Measurements from ENCODE around the gene LRRC15. TPM values are rescaled to one million over a fixed set of nuclear protein-coding genes. Genes with fewer than 3 reads are reported as not detected.

Gene LRRC15
- total and polyA plus RNA-seq, 2 donors: 0.33 to 0.55 TPM

DNA sequence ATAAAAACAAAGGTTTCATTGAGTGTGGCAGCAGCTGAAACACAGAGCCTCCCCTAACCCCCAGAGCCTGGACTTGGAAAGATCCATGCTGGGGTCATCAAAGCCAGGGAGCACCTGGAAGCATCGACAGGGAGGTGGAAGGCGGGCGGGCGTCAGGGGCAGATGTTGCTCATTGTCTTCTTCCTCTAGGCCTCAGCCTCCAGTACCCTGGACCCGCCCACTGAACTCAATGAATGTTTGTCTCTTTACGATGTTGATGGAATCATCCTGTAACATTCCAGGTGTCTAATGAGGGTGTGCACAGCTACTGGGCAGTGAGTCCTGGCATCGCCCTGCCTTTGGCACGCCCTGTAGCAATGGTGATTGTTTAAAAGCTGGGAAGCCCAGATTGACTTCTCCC lies 19.7 kb upstream of the LRRC15 start:
- Histone ChIP-seq H3K4me1 (ENCODE audit: control insufficient read depth in 2 of 2, insufficient read depth in 2 of 2, low read length in 2 of 2) (no peaks in the 10 kb centered on the region), H3K9me3 (ENCODE audit: control insufficient read depth in 2 of 2, insufficient read depth in 1 of 2, low read length in 1 of 2) (peaks cover 0 to 13% of the 10 kb centered on the region in 2 donors), H3K27me3 (ENCODE audit: control insufficient read depth in 2 of 2, insufficient read depth in 1 of 2, low read length in 1 of 2) (peaks cover 0 to 7% of the 10 kb centered on the region in 2 donors), H3K27ac (ENCODE audit: low read depth in 1 of 2, low read length in 1 of 2) (no peak overlapping the region), H3K36me3 (ENCODE audit: control insufficient read depth in 2 of 2, insufficient read depth in 2 of 2, low read length in 1 of 2) (no peaks in the 10 kb centered on the region), H3K4me3 (ENCODE audit: low read length in 2 of 2) (no peak overlapping the region)
- no peak for DNase-seq (ENCODE audit: low read depth in 6 of 9, low spot score in 9 of 9)
- WGBS: 97% methylated on average over 8 of the region's 8 CpGs

DNA sequence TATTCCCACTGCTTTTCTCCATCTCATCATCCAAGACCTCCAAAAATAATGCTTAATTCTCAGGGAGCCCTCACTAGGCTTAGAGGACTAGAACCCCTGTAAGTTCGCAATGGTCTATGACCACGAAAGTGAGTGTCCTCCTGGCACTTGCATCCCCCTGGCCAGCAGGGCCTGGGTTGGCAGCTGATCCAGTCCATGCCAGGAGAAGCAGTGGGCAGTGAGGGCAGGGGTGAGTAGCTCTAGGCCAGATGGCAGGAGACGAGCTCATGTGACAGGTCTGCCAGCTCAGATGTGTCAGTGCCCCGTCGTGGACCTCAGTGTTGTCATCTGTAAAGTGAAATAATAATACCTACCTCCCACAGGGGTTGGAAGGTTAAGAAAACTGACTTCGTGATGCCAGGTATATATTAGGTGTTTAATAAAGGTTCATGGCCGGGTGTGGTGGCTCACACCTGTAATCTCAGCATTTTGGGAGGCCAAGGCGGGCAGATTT lies 18.4 kb upstream of the LRRC15 start:
- H3K4me1 ChIP-seq (ENCODE audit: control insufficient read depth in 2 of 2, insufficient read depth in 2 of 2, low read length in 2 of 2): no peaks in the 10 kb centered on the region
- no peak overlapping the region for H3K4me3 ChIP-seq (ENCODE audit: low read length in 2 of 2)
- peaks cover 0 to 14% of the 10 kb centered on the region in 2 donors for H3K27me3 ChIP-seq (ENCODE audit: control insufficient read depth in 2 of 2, insufficient read depth in 1 of 2, low read length in 1 of 2)
- DNase-seq (ENCODE audit: low read depth in 6 of 9, low spot score in 9 of 9): no peak
- no peaks in the 10 kb centered on the region for H3K36me3 ChIP-seq (ENCODE audit: control insufficient read depth in 2 of 2, insufficient read depth in 2 of 2, low read length in 1 of 2)
- no peak overlapping the region for H3K27ac ChIP-seq (ENCODE audit: low read depth in 1 of 2, low read length in 1 of 2)
- peaks cover 0 to 13% of the 10 kb centered on the region in 2 donors for H3K9me3 ChIP-seq (ENCODE audit: control insufficient read depth in 2 of 2, insufficient read depth in 1 of 2, low read length in 1 of 2)
- WGBS: 96% methylated on average over 8 of the region's 8 CpGs

DNA sequence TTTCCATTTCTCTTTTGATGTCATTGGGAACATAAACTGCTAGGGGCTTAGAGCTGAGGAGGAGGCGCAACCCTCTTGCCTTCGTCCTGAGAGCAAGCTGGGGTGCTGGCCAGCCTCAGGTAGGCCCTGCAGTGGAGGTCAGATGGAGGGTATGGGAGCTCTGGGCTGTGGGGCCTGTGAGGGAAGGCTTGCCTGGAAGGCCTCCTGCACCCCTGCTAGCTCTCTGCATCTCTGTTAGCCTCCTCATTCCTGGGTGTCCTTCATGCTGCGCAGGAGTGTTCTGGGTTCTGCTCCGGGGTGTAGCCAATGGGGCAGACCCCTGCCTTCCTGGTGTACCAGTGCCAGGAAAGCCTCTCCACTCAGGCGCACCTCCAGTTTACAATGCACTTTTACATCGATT lies 17.7 kb upstream of the LRRC15 start:
- no peaks in the 10 kb centered on the region for H3K36me3 ChIP-seq (ENCODE audit: control insufficient read depth in 2 of 2, insufficient read depth in 2 of 2, low read length in 1 of 2)
- WGBS: 97% methylated on average over 6 of the region's 6 CpGs
- no peak for DNase-seq (ENCODE audit: low read depth in 6 of 9, low spot score in 9 of 9)
- H3K4me3 ChIP-seq (ENCODE audit: low read length in 2 of 2): no peak overlapping the region
- no peaks in the 10 kb centered on the region for H3K4me1 ChIP-seq (ENCODE audit: control insufficient read depth in 2 of 2, insufficient read depth in 2 of 2, low read length in 2 of 2)
- H3K9me3 ChIP-seq (ENCODE audit: control insufficient read depth in 2 of 2, insufficient read depth in 1 of 2, low read length in 1 of 2): peaks cover 0 to 13% of the 10 kb centered on the region in 2 donors
- peaks cover 0 to 17% of the 10 kb centered on the region in 2 donors for H3K27me3 ChIP-seq (ENCODE audit: control insufficient read depth in 2 of 2, insufficient read depth in 1 of 2, low read length in 1 of 2)
- no peak overlapping the region for H3K27ac ChIP-seq (ENCODE audit: low read depth in 1 of 2, low read length in 1 of 2)

DNA sequence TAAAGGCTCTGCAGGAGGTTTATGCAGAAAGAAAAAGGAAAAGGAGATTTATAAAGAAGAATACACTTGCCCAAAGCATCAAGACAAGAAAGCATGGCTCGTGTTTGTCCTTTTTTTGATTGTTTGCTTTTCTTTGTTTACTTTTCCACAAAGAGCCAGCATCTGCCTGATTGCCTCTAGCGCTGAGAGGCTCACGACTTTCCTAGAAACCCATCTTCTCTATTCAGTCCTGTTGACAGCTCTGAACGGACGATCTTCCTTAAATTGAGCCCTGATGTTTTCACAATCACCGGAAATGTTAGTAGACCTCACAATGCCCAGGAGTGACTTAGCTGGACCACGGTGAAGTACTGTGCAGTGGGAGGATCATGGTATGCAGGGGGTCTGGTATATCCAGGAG lies 17.1 kb upstream of the LRRC15 start:
- 78% methylated on average over 7 of the region's 7 CpGs for whole genome bisulfite sequencing

DNA sequence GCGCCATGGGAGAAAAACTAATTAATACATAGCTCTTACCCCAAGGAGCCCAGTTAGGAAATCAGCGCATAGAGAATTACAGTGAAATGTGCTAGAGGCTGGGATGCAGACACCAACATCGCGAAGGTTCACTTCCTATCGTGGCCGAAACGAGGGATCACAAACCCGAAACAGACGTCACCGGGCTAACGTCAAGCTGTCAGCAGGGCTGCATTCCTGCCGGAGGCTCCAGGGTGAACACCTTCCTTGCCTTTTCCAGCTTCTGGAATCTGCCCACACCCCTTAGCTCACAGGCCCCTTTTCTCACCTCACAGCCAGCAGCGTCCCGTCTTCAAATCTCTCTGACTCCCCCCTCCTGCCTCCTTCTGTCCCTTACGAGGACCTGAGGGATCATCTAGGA lies 16.5 kb upstream of the LRRC15 start:
- Histone ChIP-seq H3K9me3 (ENCODE audit: control insufficient read depth in 2 of 2, insufficient read depth in 1 of 2, low read length in 1 of 2) (peaks cover 0 to 10% of the 10 kb centered on the region in 2 donors), H3K27ac (ENCODE audit: low read depth in 1 of 2, low read length in 1 of 2) (no peak overlapping the region), H3K4me1 (ENCODE audit: control insufficient read depth in 2 of 2, insufficient read depth in 2 of 2, low read length in 2 of 2) (no peaks in the 10 kb centered on the region), H3K27me3 (ENCODE audit: control insufficient read depth in 2 of 2, insufficient read depth in 1 of 2, low read length in 1 of 2) (peaks cover 0 to 23% of the 10 kb centered on the region in 2 donors), H3K4me3 (ENCODE audit: low read length in 2 of 2) (no peak overlapping the region), H3K36me3 (ENCODE audit: control insufficient read depth in 2 of 2, insufficient read depth in 2 of 2, low read length in 1 of 2) (no peaks in the 10 kb centered on the region)
- 89% methylated on average over 15 of the region's 15 CpGs for WGBS
- no peak for DNase-seq (ENCODE audit: low read depth in 6 of 9, low spot score in 9 of 9)

More for the DNA sequence above, 17.1 kb upstream of the LRRC15 start:
- H3K4me1 ChIP-seq (ENCODE audit: control insufficient read depth in 2 of 2, insufficient read depth in 2 of 2, low read length in 2 of 2): no peaks in the 10 kb centered on the region
- no peak overlapping the region for H3K27ac ChIP-seq (ENCODE audit: low read depth in 1 of 2, low read length in 1 of 2)
- H3K36me3 ChIP-seq (ENCODE audit: control insufficient read depth in 2 of 2, insufficient read depth in 2 of 2, low read length in 1 of 2): no peaks in the 10 kb centered on the region
- no peak for DNase-seq (ENCODE audit: low read depth in 6 of 9, low spot score in 9 of 9)
- H3K4me3 ChIP-seq (ENCODE audit: low read length in 2 of 2): no peak overlapping the region
- H3K27me3 ChIP-seq (ENCODE audit: control insufficient read depth in 2 of 2, insufficient read depth in 1 of 2, low read length in 1 of 2): peaks cover 0 to 18% of the 10 kb centered on the region in 2 donors
- H3K9me3 ChIP-seq (ENCODE audit: control insufficient read depth in 2 of 2, insufficient read depth in 1 of 2, low read length in 1 of 2): peaks cover 0 to 10% of the 10 kb centered on the region in 2 donors

DNA sequence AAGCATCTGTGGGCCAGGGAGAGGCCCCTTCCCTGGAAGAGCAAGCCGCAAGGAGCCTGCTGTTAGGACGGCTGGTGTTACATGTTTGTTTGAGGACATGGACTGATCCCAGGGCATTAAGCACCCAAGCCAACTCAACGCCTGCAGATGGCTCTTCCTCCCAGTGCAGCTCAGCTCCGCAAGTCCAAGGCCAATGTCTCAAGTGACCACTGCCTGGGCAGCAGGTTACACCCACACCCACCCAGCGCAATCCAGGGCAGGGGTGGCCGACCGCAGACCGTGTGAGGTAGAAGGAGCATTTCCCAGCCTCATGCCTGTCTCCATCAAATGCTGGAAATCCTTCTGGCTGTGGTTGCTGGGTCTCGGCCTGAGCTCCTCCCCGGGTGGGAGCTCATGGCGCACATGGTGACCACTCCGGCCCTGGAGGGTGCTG lies 15.0 kb upstream of the LRRC15 start:
- Histone ChIP-seq H3K4me1 (ENCODE audit: control insufficient read depth in 2 of 2, insufficient read depth in 2 of 2, low read length in 2 of 2) (no peaks in the 10 kb centered on the region), H3K27me3 (ENCODE audit: control insufficient read depth in 2 of 2, insufficient read depth in 1 of 2, low read length in 1 of 2) (peaks cover 0 to 32% of the 10 kb centered on the region in 2 donors)
- WGBS: 98% methylated on average over 12 of the region's 12 CpGs

DNA sequence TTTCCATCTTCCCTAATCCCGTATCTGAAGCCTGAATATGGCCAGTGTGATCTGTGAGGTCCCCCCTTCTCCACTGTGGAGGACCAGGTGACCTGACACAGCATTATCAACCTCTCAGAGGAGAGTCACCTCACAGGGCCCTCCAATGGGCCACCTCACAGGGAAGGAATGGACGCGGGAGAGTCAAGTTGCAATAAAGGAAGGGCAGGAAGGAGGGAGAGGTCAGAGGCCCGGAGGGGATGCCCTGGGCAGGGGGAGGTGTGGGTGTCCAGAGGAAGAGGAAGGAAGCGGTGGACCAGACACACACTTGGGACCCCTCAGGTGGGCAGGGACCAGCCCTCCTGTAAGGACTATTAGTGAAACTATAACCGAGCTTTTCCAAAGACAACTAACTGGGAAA lies 14.6 kb upstream of the LRRC15 start:
- no peak overlapping the region for H3K27ac ChIP-seq (ENCODE audit: low read depth in 1 of 2, low read length in 1 of 2)
- H3K27me3 ChIP-seq (ENCODE audit: control insufficient read depth in 2 of 2, insufficient read depth in 1 of 2, low read length in 1 of 2): peaks cover 0 to 32% of the 10 kb centered on the region in 2 donors
- WGBS: 76% methylated on average over 6 of the region's 6 CpGs
- peaks cover 0 to 6% of the 10 kb centered on the region in 2 donors for H3K9me3 ChIP-seq (ENCODE audit: control insufficient read depth in 2 of 2, insufficient read depth in 1 of 2, low read length in 1 of 2)
- H3K36me3 ChIP-seq (ENCODE audit: control insufficient read depth in 2 of 2, insufficient read depth in 2 of 2, low read length in 1 of 2): no peaks in the 10 kb centered on the region
- no peak overlapping the region for H3K4me3 ChIP-seq (ENCODE audit: low read length in 2 of 2)
- no peaks in the 10 kb centered on the region for H3K4me1 ChIP-seq (ENCODE audit: control insufficient read depth in 2 of 2, insufficient read depth in 2 of 2, low read length in 2 of 2)
- no peak for DNase-seq (ENCODE audit: low read depth in 6 of 9, low spot score in 9 of 9)

More for the DNA sequence above, 15.0 kb upstream of the LRRC15 start:
- DNase-seq (ENCODE audit: low read depth in 6 of 9, low spot score in 9 of 9): no peak
- Histone ChIP-seq H3K4me3 (ENCODE audit: low read length in 2 of 2) (no peak overlapping the region), H3K36me3 (ENCODE audit: control insufficient read depth in 2 of 2, insufficient read depth in 2 of 2, low read length in 1 of 2) (no peaks in the 10 kb centered on the region), H3K27ac (ENCODE audit: low read depth in 1 of 2, low read length in 1 of 2) (no peak overlapping the region), H3K9me3 (ENCODE audit: control insufficient read depth in 2 of 2, insufficient read depth in 1 of 2, low read length in 1 of 2) (peaks cover 0 to 10% of the 10 kb centered on the region in 2 donors)

DNA sequence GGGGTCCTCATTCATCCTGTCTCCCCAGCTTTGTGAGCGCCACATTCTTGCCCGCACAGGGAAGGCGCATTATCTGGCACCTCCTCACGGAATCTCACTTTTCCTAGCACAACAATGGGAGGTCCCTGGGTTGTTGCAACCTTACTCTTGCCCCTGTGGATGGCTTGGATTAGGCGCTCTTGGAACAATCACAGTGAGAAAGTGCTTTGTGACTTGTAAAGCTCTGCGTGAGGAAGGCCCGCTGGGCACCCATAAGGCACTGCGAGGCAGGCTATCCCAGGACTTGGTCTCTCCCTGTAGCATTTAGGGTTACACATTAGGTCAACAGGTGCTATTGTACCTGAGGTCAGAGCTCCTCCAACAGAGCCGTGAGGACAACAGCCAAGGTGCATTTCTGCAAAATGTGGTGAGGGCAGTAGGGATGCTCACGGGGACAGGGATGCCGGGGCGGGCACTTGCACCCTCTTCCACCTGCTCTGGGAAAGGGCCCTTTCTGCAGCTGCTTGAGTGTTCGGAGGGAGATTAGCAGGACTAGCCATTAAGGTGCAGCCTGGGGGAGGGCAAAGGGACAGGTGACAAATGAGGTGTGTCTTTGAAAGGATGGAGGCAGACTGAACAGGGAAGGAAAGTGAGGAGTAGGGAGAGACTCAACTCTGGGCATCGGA lies 13.9 kb upstream of the LRRC15 start:
- Histone ChIP-seq H3K27ac (ENCODE audit: low read depth in 1 of 2, low read length in 1 of 2) (no peak overlapping the region), H3K9me3 (ENCODE audit: control insufficient read depth in 2 of 2, insufficient read depth in 1 of 2, low read length in 1 of 2) (peaks cover 0 to 3% of the 10 kb centered on the region in 2 donors), H3K4me1 (ENCODE audit: control insufficient read depth in 2 of 2, insufficient read depth in 2 of 2, low read length in 2 of 2) (no peaks in the 10 kb centered on the region), H3K4me3 (ENCODE audit: low read length in 2 of 2) (no peak overlapping the region), H3K36me3 (ENCODE audit: control insufficient read depth in 2 of 2, insufficient read depth in 2 of 2, low read length in 1 of 2) (no peaks in the 10 kb centered on the region), H3K27me3 (ENCODE audit: control insufficient read depth in 2 of 2, insufficient read depth in 1 of 2, low read length in 1 of 2) (peaks cover 0 to 37% of the 10 kb centered on the region in 2 donors)
- no peak for DNase-seq (ENCODE audit: low read depth in 6 of 9, low spot score in 9 of 9)
- 93% methylated on average over 14 of the region's 14 CpGs for WGBS

DNA sequence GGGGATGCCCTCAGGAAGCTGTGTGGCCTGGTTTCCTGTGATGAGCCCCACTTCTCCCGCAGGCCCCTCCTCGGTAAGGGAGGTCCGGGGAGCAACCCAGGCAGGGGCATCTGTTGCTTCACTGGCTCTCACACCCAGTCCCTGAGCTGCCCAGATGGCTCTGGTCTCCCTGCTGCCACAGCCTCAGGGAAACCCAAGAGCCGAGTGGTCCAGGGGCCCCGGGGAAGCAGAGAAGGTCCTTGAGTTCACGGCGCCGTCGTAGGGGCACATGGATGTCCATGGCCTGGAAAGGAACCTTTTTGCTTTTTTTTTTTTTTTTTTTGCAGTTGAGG lies 13.3 kb upstream of the LRRC15 start:
- Histone ChIP-seq H3K9me3 (ENCODE audit: control insufficient read depth in 2 of 2, insufficient read depth in 1 of 2, low read length in 1 of 2) (no peaks in the 10 kb centered on the region), H3K27me3 (ENCODE audit: control insufficient read depth in 2 of 2, insufficient read depth in 1 of 2, low read length in 1 of 2) (peaks cover 0 to 39% of the 10 kb centered on the region in 2 donors), H3K27ac (ENCODE audit: low read depth in 1 of 2, low read length in 1 of 2) (no peak overlapping the region), H3K4me3 (ENCODE audit: low read length in 2 of 2) (no peak overlapping the region), H3K36me3 (ENCODE audit: control insufficient read depth in 2 of 2, insufficient read depth in 2 of 2, low read length in 1 of 2) (no peaks in the 10 kb centered on the region), H3K4me1 (ENCODE audit: control insufficient read depth in 2 of 2, insufficient read depth in 2 of 2, low read length in 2 of 2) (no peaks in the 10 kb centered on the region)
- 74% methylated on average over 9 of the region's 9 CpGs for whole genome bisulfite sequencing
- DNase-seq (ENCODE audit: low read depth in 6 of 9, low spot score in 9 of 9): no peak
